ENCODE measurements around the gene CDKN2B. TPM values are rescaled to one million over a fixed set of nuclear protein-coding genes. Genes with fewer than 3 reads are reported as not detected.

Gene CDKN2B
- total and polyA plus RNA-seq, 2 donors (not counting 3 experiments of a cell fraction or from before 2014, with no cell fraction given), result 1.6 to 2.1 TPM

DNA sequence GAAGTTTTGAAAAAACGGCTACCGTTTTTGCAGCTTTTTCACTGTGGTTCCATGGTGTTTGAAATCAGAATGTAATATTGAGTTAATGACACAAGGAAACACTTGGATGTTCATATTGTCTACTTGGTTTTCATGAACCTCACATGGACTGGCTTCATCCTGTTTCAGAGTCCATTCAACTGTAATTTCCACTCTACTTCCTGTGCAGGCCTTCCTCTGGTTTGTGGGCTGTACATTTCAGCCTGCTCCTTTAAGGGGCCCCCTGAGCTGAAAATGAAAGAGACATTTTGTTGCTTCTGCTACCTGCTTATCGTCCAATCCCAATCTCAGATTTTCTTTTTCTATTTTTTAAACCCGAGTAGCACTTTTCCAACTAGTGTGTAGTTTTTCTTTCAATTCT lies 41.8 kb upstream of the CDKN2B start:
- H3K36me3 ChIP-seq (ENCODE audit: control insufficient read depth in 2 of 2, extremely low read depth in 1 of 2, insufficient read depth in 2 of 2, low read length in 2 of 2), result no peaks in the 10 kb centered on the region
- no peaks in the 10 kb centered on the region for H3K27me3 ChIP-seq (ENCODE audit: control insufficient read depth in 2 of 2, insufficient read depth in 2 of 2, low read length in 2 of 2)
- no peaks in the 10 kb centered on the region for H4K20me1 ChIP-seq (replicated peaks; ENCODE audit: control insufficient read depth, extremely low read depth, insufficient read depth, low read length)
- no peaks in the 10 kb centered on the region for H3K9me1 ChIP-seq (replicated peaks; ENCODE audit: control insufficient read depth, extremely low read depth, insufficient read depth, low read length)
- H3K9ac ChIP-seq (replicated peaks; ENCODE audit: extremely low read depth, insufficient read depth, low read length), result no peak overlapping the region
- dilution Hi-C loops (cut with MboI; ENCODE audit: extremely low pct_ligation_motif_present, low sequenced_read_pairs), result no loop called here
- peak overlapping the region; percentile 25 for H2AFZ ChIP-seq (ENCODE audit: low read depth, low read length)
- no peak overlapping the region for H3K4me3 ChIP-seq (replicated peaks in 1 of 3; ENCODE audit: insufficient read depth in 1 of 3, low read depth in 1 of 3, low read length in 3 of 3)
- no peaks in the 10 kb centered on the region for H3K9me3 ChIP-seq (replicated peaks; ENCODE audit: control insufficient read depth, insufficient read depth, low read length)
- CTCF ChIA-PET, result interaction anchor here (1.1 to 5.2 kb wide), 6 partner anchors 12 to 193 kb away, joined by 3 to 28 read pairs (median 5); no protein-coding TSS in a partner anchor
- no peak overlapping the region for H3K27ac ChIP-seq (ENCODE audit: insufficient read depth, low read depth, low read length)
- DNase-seq (ENCODE audit: low read depth, low spot score) (peak; percentile 54), FAIRE-seq (peak; percentile 87)
- no peaks in the 10 kb centered on the region for H3K79me2 ChIP-seq (ENCODE audit: control insufficient read depth, insufficient read depth, low read length)
- no peak for TF ChIP-seq EZH2 (IDR thresholded peaks at IDR 0.05; ENCODE audit: borderline replicate concordance, low read depth, low read length, severe bottlenecking)
- no peak for TF ChIP-seq JUN (IDR thresholded peaks at IDR 0.05; ENCODE audit: borderline replicate concordance, insufficient read depth, insufficient read length, low read depth)
- no peak for TF ChIP-seq POLR2A (IDR thresholded peaks at IDR 0.05; ENCODE audit: low read depth, low read length)
- TF ChIP-seq, protein P1, sequence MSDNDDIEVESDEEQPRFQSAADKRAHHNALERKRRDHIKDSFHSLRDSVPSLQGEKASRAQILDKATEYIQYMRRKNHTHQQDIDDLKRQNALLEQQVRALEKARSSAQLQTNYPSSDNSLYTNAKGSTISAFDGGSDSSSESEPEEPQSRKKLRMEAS (IDR thresholded peaks at IDR 0.05; ENCODE audit: insufficient read depth, insufficient read length), result no peak
- TF ChIP-seq FOS (IDR thresholded peaks at IDR 0.05; ENCODE audit: borderline replicate concordance, insufficient read depth, low read length), result no peak
- TF ChIP-seq MYC (IDR thresholded peaks at IDR 0.05; ENCODE audit: low read depth, low read length), result no peak
- no peak for TF ChIP-seq POLR2AphosphoS5 (IDR thresholded peaks at IDR 0.05; ENCODE audit: insufficient read depth, low read depth, low read length)
- no peak for TF ChIP-seq CTCF (IDR thresholded peaks at IDR 0.05; ENCODE audit: extremely low read depth in 1 of 2, insufficient read depth in 1 of 2, low read depth in 1 of 2, low read length in 2 of 2)
- intact Hi-C loops (cut with micrococcal nuclease), result loop anchor here (5.0 kb wide), 2 partner anchors 51 to 161 kb away; no protein-coding TSS in a partner anchor
- H3K4me1 ChIP-seq (ENCODE audit: control insufficient read depth, extremely low read depth, insufficient read depth, low read length), result peaks cover 35% of the 10 kb centered on the region
- BruUV-seq (replicated peaks), result no TSS peak
- peak overlapping the region; percentile 12 for H3K4me2 ChIP-seq (ENCODE audit: insufficient read depth, low read length)
- POLR2A ChIA-PET, result no interaction called here

Data from endothelial cell of umbilical vein (primary cell).